Mesodermal cell (in vitro differentiated cells): ENCODE data around the gene ARHGEF4.

ENCODE experiments used
- H3K27ac ChIP-seq: 2 replicates; pipeline ENCODE4 v1.7.0; 2013; ENCODE audit warnings: mild to moderate bottlenecking, low read depth, low read length, moderate library complexity; ENCODE audit not compliant: severe bottlenecking
- H3K36me3 ChIP-seq: 2 replicates; pipeline ENCODE4 v1.7.1; 2013; ENCODE audit warnings: mild to moderate bottlenecking, low read length, moderate library complexity; ENCODE audit not compliant: control insufficient read depth, insufficient read depth
- H3K4me1 ChIP-seq: one replicate; pipeline ENCODE4 v1.7.1; 2013; ENCODE audit warnings: mild to moderate bottlenecking, low read length; ENCODE audit not compliant: insufficient read depth, control insufficient read depth, poor library complexity, severe bottlenecking
- H3K4me3 ChIP-seq: 2 replicates; pipeline ENCODE4 v1.7.0; 2013; ENCODE audit warnings: low read length, control low read depth, mild to moderate bottlenecking; ENCODE audit not compliant: insufficient read depth, poor library complexity, severe bottlenecking; ENCODE audit errors: extremely low read depth
- H3K9me3 ChIP-seq: 2 replicates; pipeline ENCODE4 v1.7.1; 2013; ENCODE audit warnings: mild to moderate bottlenecking, low read length, moderate library complexity; ENCODE audit not compliant: control insufficient read depth
- WGBS, 2 experiments: methylation state at CpG; one replicate each; pipeline ENCODE4 v1.1.5; 2013; ENCODE audit warnings: missing lambda C conversion rate in 2 of 2; ENCODE audit not compliant: insufficient coverage in 2 of 2; 5-methylcytosine and 5-hydroxymethylcytosine counted together

Gene ARHGEF4

DNA sequence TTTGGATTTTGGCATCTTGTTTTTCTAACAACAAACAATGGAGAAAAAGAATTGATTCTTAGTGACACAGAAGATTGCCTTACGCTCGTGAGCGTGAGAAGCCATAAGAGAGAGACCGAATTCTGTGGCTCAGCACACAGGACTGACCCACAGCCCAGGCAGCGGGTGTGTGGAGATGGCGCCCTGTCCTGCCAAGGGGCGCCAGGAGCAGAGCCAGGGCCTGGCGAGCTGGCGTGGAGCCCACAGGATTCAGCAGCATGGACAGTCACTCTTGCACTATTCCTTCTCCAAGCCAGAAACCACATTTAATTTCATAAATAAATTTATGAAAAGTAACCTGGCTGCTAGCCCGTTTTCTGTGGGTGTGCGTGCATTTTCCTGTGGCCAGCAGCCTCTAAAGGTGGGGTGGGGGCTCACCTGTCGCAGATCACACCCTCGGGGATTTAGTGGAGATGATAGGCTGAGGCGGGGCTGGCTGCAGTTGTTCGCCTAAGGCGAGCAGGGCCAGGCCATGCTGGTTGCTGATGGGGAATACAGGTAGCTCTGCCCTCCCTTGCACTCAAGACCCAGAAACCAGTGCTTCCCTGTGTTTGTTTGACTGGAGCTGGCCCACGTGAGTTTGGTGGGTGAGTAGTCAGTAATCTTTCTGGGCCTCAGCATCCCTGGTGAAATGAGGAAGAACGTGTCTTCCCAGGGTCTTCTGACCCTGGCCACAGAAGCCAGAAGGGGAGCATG, 210.4 kb downstream of the ARHGEF4 start:
- Histone ChIP-seq H3K36me3 (peaks cover 50% of the 10 kb centered on the region), H3K27ac (no peak overlapping the region), H3K4me3 (no peak overlapping the region), H3K9me3 (no peaks in the 10 kb centered on the region), H3K4me1 (no peaks in the 10 kb centered on the region)
- WGBS, 2 experiments, result 96% methylated on average over 11 to 14 of the region's 18 CpGs

DNA sequence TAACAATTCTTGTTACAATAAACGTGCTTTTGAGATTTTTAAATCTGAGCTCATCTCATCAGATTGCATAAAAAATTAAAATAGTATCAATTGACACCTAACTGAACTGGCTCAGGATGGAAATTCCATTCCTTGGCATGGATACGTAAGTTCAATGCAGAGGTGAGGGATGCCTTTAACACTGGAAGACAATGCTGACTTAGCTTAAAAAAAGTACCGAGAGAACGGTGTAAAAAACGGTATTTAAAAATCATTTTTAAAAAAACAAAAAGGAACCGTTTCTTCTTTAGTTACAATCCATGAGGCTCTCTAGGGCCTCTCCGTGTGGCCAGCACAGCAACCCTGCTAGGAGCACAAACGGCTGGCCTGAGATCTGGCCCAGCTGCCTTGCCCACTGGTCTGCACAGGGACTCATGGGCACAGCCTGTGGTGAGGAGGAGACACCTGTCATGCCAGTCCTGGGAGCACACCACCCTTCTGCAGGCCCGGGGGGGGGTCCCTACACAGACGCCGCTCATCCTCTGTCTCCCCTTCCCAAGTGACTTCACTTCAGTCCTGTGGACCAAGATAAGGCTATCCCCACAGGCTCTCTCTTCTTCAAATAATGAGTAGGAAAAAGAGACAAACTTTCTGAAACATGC, 211.3 kb downstream of the ARHGEF4 start:
- peaks cover 60% of the 10 kb centered on the region for H3K36me3 ChIP-seq
- no peak overlapping the region for H3K4me3 ChIP-seq
- WGBS, 2 experiments, result 90 to 95% methylated on average over 6 to 8 of the region's 11 CpGs
- H3K27ac ChIP-seq, result no peak overlapping the region
- H3K9me3 ChIP-seq, result no peaks in the 10 kb centered on the region
- peaks cover 4% of the 10 kb centered on the region for H3K4me1 ChIP-seq

DNA sequence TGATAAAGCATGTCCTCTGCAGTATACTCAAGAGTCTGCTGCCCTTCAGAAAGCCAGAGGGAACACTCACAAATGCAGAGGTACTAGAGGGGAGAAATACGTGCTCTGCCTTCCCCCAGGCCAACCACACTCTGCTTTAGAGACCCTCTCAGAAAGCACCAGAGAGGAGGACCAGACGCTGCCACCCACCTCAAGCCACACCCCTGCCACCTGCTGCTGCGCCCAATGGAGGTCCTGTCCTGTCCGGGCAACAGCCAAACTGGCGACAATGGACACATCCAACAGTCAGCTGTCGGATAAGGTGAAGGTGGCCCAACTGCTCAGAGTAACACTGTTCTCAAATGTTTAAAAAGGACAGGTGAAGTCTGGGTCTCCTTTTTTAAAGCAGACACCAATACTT, 211.9 kb downstream of the ARHGEF4 start:
- peaks cover 4% of the 10 kb centered on the region for H3K4me1 ChIP-seq
- no peak overlapping the region for H3K4me3 ChIP-seq
- H3K9me3 ChIP-seq, result no peaks in the 10 kb centered on the region
- peaks cover 66% of the 10 kb centered on the region for H3K36me3 ChIP-seq
- WGBS, 2 experiments, result 84 to 96% methylated on average over 5 of the region's 6 CpGs
- no peak overlapping the region for H3K27ac ChIP-seq

DNA sequence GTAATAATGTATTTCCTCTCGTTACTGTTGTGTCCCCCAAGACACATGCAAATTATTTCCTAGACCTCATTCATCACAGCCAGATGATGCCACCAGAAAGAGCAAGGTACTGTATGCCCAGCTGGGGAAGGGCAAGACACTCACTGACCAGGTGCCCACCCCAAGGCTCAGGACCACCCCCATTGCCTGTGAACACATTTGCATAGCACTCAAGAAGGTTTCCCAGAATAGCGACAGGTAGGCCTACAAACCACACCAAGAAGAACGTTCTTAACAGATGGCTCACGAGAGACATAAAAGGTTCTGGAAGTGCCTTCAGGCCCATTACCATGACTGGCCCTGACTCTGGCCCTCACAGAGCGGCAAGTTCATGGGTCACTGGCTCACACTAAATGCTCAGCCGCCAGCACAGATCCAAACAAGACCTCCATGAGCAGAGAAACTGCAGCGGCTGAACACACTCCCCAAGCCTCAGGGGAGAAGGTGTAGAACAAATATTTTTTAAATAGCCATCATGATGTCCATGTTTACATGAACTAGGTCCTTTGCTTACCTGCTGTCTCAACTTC, 212.5 kb downstream of the ARHGEF4 start:
- Histone ChIP-seq H3K4me3 (no peak overlapping the region), H3K9me3 (no peaks in the 10 kb centered on the region), H3K36me3 (peaks cover 72% of the 10 kb centered on the region), H3K27ac (no peak overlapping the region), H3K4me1 (peaks cover 4% of the 10 kb centered on the region)
- WGBS, 2 experiments, result 98% methylated on average over 5 to 6 of the region's 7 CpGs

DNA sequence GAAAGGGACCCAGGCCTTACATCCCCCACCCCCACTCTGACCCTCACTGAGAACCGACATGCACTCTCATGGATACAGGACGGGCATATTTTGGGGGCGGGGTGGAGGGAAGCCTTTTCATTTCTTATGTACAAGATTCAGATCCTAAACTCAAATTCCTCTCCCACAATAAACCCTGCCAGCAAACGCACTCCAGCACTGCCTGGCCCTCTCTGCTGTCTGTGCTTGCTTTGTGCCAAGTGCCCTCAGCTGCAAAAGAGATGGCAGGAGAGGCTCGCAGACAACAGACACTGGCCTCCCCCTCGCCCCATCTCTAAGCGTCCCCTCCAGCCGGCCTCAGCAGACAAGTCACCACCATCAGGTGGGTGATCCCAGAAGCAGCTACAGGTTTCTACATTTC, 214.2 kb downstream of the ARHGEF4 start:
- 88 to 94% methylated on average over 5 to 8 of the region's 8 CpGs for WGBS, 2 experiments
- Histone ChIP-seq H3K9me3 (no peaks in the 10 kb centered on the region), H3K4me3 (no peak overlapping the region), H3K36me3 (peaks cover 88% of the 10 kb centered on the region), H3K4me1 (peaks cover 4% of the 10 kb centered on the region), H3K27ac (no peak overlapping the region)

DNA sequence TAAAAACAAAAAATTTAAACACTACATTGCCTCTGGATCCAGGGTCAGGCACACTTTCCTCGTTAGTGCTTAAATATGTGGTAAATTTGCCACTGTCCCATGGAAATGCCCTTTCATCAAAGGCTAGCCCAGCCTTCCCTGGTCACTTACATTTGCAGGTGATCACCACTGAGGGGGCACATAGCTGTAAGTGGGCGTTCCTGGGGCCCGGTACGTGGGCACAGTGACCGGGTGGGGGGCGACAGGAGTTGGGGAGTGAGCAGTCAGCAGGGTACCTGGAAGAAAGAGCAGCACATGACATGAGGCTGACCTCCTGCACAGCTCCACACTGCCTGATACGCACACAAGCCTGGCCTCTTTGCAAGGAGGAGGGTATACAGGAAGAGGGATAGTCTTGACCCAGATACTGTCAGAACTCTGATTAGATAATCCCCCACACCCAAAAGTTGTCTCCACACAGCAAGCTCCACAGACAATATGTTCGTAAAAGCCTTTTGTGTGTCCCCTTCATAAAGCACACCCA, 216.1 kb downstream of the ARHGEF4 start:
- H3K9me3 ChIP-seq, result no peaks in the 10 kb centered on the region
- H3K27ac ChIP-seq, result no peak overlapping the region
- peaks cover 97% of the 10 kb centered on the region for H3K36me3 ChIP-seq
- no peak overlapping the region for H3K4me3 ChIP-seq
- peaks cover 4% of the 10 kb centered on the region for H3K4me1 ChIP-seq
- WGBS, 2 experiments, result 97 to 100% methylated on average over 1 to 6 of the region's 8 CpGs

DNA sequence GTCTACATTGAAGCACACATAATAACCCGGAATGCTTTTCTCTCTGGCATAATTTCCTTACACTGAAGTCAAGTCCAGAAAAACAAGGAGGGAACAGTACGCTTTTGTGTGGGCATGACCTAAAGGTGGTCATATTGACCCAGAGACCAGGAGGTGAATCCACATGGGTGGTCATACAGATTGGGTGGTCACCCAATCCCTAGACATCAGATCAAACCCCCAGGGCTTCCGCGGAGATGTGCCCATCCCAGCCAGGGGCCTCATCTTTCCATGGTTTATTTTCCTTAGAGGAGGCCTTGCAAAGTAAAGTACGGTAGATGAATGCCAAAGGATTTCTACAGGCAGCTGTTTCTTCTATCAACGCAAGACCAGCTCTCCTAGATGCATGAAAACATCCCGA, 217.8 kb downstream of the ARHGEF4 start:
- Histone ChIP-seq H3K36me3 (peaks cover 99% of the 10 kb centered on the region), H3K4me1 (peaks cover 4% of the 10 kb centered on the region), H3K4me3 (no peak overlapping the region), H3K9me3 (no peaks in the 10 kb centered on the region), H3K27ac (no peak overlapping the region)
- 100% methylated on average over 3 to 5 of the region's 7 CpGs for WGBS, 2 experiments

DNA sequence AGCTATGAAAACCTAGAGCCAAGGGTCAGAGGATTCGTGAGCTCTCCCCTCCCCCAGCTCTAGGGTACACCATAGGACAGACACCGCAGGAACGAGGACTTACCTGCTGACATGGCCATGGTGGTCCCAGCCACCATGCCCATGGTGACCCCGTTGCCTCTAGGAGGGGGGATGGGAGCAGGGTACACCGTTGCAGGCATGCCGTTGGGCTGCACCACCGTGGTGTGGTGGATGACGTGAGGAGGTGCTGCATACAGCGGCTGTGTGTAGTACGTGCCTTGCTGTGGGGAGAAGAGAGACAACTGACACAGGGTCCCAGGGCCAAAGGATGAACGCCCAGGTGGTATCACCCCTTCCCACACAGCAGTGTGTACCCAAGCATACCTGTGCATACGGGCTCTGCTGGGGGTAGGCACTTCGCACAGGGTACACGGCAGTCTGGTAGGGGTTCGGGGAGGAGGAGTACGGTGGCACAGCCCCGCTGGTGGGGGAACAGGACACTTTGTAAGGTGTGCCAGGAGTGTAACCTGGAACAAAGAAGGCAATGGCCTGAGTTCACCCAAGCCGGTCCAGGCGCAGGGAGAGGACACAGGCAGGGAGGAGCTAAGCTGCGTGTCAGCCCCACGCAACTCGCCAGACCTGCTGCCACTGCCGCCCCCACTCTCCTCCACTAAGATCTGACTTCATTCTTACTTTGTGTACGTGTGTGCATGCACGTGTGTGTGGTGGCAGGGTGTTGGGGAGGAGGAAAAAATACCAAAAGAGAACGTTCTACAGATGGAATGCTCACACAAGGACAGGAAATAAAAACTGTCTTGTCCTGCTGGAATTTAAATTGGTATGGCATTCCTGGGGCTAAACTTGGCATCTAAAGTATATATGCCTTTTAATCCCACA, 218.7 kb downstream of the ARHGEF4 start:
- H3K4me1 ChIP-seq, result peaks cover 4% of the 10 kb centered on the region
- H3K27ac ChIP-seq, result no peak overlapping the region
- peaks cover 97% of the 10 kb centered on the region for H3K36me3 ChIP-seq
- WGBS, 2 experiments, result 94 to 97% methylated on average over 15 to 17 of the region's 26 CpGs
- no peak overlapping the region for H3K4me3 ChIP-seq
- H3K9me3 ChIP-seq, result no peaks in the 10 kb centered on the region

DNA sequence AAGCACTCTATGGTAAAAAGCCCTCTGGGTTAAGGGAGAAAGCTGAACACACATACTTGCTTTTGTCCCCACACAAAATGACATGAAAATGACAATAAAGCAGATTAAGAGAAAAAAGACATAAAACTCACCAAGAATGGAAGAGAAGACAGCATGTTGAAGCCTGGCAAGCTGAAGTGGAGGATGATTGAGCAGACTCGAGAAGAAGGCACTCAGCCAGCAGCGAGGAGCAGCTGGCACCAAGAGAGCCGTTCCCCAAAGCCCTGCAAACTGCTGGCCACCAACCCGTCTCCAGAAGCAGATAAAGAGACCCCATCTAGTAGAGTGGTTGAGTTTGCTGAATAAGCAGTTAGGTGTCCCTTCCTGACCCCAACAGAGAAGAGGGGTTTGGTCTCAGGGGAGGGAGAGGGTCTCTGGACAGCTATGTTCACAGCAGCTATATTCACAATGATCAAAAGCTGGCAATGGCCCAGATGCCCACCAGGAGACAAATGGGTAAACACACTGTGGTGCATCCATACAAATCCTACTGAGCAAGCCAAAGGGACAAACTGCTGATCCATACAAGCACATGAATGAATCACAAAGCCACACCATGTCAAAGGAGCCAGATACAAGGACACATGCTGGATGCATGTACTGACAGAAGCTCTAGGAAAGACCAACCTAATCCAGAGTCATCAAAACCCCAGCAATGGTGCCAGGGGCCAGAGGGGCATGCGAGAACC, 219.7 kb downstream of the ARHGEF4 start:
- Histone ChIP-seq H3K9me3 (no peaks in the 10 kb centered on the region), H3K27ac (no peak overlapping the region), H3K4me3 (no peak overlapping the region), H3K36me3 (peaks cover 95% of the 10 kb centered on the region), H3K4me1 (peaks cover 4% of the 10 kb centered on the region)
- 87 to 96% methylated on average over 4 of the region's 5 CpGs for WGBS, 2 experiments

DNA sequence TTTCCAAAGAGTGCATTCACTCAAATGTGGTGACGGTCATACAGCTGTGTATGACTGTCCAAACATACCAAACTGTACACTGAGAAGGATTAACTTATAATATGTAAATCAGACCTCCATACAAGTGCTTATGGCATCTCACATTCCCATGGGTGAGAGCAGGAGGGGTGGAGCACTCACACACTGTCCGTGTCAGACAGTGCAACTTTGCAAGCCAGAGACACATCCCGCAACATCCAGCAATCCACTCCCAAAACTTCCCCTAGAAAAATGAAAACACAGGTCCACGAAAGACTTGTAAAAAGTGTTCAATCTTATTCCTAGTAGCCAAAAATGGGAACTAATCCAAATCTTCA, 220.2 kb downstream of the ARHGEF4 start:
- H3K4me3 ChIP-seq, result no peak overlapping the region
- H3K27ac ChIP-seq, result no peak overlapping the region
- no peaks in the 10 kb centered on the region for H3K9me3 ChIP-seq
- H3K36me3 ChIP-seq, result peaks cover 95% of the 10 kb centered on the region
- 80% methylated on average over 1 of the region's 4 CpGs; no CpG with 5 or more reads in 1 of the 2 experiments for WGBS, 2 experiments
- peaks cover 4% of the 10 kb centered on the region for H3K4me1 ChIP-seq
